ENCODE data around the gene TYW1B. TPM values are rescaled to one million over a fixed set of nuclear protein-coding genes. Genes with fewer than 3 reads are reported as not detected.
"Not testable (repeated sequence)": the region's sequence is repeated elsewhere in the genome, so short reads cannot be mapped to it uniquely, and the experiment has no call there.

The TYW1B gene
- total and polyA plus RNA-seq, 11 donors = 0.44 to 5.7 (median 1.9) TPM

- 96 to 97% (median 97%) methylated on average over 6 of the region's 6 CpGs for WGBS, 4 donors
Measured at GRCh38 chr7:72838315-72838714, 10.3 kb upstream of the TYW1B start.

DNA sequence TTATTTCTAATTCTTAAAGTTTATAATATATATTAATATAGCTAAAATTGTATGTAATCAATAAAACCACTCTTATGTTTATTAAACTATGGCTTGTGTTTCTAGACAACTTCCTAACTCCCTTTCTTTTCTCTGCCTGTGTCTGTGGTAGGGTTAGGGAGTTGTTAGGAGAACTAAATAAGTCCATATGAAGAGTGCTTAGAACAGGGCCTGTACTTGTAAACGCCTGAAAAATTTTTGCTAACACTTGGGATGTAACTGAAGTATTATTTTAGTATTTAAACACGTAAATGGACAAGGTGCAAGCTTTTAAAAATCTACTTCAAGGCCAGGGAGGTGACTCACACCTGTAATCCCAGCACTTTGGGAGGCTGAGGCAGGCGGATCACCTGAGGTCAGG lies 9.3 kb upstream of the TYW1B start:
- not testable (repeated sequence) for H3K4me1 ChIP-seq, DNase-seq, H3K27ac ChIP-seq, ATAC-seq, H3K4me3 ChIP-seq, H3K27me3 ChIP-seq
- Histone ChIP-seq H3K9me3 (peaks cover 0 to 24% (median 0%) of the 10 kb centered on the region in 12 donors), H3K36me3 (peaks cover 0 to 72% (median 53%) of the 10 kb centered on the region in 9 donors)
- WGBS, 4 donors = 91 to 95% (median 93%) methylated on average over 3 of the region's 3 CpGs
- intact Hi-C loops (cut with DNase I) = loop anchor here in 2 of 10 donors (10.0 kb wide), 2 partner anchors 68 to 78 kb away; no protein-coding TSS in a partner anchor

More at GRCh38 chr7:72838315-72838714, 10.3 kb upstream of the TYW1B start:
- H3K27ac ChIP-seq, H3K4me3 ChIP-seq, H3K27me3 ChIP-seq, DNase-seq, H3K4me1 ChIP-seq, ATAC-seq: not testable (repeated sequence)
- intact Hi-C loops (cut with DNase I) = loop anchor here in 2 of 10 donors (10.0 kb wide), 2 partner anchors 66 to 76 kb away; no protein-coding TSS in a partner anchor
- H3K9me3 ChIP-seq = peaks cover 0 to 24% (median 0%) of the 10 kb centered on the region in 12 donors
- H3K36me3 ChIP-seq = peaks cover 0 to 62% (median 43%) of the 10 kb centered on the region in 9 donors

DNA sequence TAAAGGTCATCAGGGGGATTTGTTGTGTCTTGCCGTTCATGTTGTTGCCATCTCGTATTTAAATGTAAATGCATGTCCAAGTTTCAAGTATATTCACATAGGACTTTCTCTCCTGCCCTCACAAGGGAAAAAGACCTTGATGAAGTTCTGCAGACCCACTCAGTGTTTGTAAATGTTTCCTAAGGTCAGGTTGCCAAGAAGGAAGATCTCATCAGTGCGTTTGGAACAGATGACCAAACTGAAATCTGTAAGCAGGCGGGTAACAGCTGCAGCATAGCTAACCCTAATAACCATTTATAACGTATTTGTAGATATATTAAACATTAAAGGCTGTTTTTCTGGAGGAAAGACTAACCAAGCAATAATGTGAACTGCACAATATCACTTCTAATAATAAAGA lies 2.6 kb upstream of the TYW1B start:
- not testable (repeated sequence) for DNase-seq, H3K9me3 ChIP-seq, H3K27me3 ChIP-seq, ATAC-seq
- intact Hi-C loops (cut with DNase I) = loop anchor here in 3 of 10 donors (5.0 to 10.0 kb wide), 3 partner anchors 74 to 97 kb away; partner anchors contain the start of gene POM121 (in 1 of the 3)
- peak overlapping the region; percentile 93 to 99 (median 96) for H3K27ac ChIP-seq
- H3K4me1 ChIP-seq = peaks cover 0 to 28% (median 23%) of the 10 kb centered on the region in 12 donors
- WGBS, 4 donors = 19 to 25% (median 21%) methylated on average over 4 to 5 of the region's 5 CpGs
- peaks cover 0 to 47% (median 44%) of the 10 kb centered on the region in 9 donors for H3K36me3 ChIP-seq
- peak overlapping the region; percentile 58 to 88 (median 78) for H3K4me3 ChIP-seq

DNA sequence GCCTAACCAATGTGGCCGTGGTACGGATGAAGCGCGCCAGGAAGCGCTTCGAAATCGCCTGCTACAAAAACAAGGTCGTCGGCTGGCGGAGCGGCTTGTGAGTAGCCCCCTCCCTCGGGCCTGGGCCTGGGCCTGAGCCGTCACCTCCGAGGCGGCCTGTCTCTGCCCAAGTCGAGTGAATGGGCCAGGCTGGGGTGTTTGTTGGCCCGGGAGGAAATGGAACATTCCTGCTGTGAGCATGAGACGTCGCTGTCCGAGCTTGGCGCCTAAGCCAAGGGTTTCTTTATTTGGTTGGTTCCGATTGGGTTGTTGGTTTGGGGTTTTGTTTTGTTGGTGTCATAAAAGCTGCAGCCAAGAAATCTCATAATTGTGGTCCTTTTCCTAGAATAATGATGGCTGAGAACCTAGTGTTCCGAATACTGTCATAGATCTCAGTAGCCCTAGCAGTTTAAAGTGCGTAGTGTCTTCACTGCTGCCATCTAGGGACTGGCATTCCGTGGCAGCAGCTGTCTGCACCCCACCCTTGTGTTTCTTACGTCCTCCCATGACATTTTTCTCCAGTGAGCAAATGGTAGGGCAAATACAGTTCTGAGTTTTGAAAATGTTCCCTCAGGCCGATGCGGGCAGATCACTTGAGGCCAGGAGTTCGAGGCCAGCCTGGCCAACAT lies 1.8 kb upstream of the TYW1B start:
- TF ChIP-seq, protein P1, sequence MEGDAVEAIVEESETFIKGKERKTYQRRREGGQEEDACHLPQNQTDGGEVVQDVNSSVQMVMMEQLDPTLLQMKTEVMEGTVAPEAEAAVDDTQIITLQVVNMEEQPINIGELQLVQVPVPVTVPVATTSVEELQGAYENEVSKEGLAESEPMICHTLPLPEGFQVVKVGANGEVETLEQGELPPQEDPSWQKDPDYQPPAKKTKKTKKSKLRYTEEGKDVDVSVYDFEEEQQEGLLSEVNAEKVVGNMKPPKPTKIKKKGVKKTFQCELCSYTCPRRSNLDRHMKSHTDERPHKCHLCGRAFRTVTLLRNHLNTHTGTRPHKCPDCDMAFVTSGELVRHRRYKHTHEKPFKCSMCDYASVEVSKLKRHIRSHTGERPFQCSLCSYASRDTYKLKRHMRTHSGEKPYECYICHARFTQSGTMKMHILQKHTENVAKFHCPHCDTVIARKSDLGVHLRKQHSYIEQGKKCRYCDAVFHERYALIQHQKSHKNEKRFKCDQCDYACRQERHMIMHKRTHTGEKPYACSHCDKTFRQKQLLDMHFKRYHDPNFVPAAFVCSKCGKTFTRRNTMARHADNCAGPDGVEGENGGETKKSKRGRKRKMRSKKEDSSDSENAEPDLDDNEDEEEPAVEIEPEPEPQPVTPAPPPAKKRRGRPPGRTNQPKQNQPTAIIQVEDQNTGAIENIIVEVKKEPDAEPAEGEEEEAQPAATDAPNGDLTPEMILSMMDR (IDR thresholded peaks at IDR 0.05) = peak in 10 of 12 donors; percentile 16 to 57 (median 28)
- peak in 1 of 2 donors; percentile 39 for TF ChIP-seq POLR2A (IDR thresholded peaks at IDR 0.05)
- DNase-seq (peak; percentile 47 to 74 (median 62)), ATAC-seq (peak; percentile 47 to 68 (median 66))
- 0 to 1% (median 0%) methylated on average over 27 to 29 of the region's 29 CpGs for WGBS, 4 donors
- intact Hi-C loops (cut with DNase I) = loop anchor here in 7 of 10 donors (5.0 to 10.0 kb wide), 5 partner anchors 75 to 97 kb away; partner anchors contain the start of gene POM121 (in 2 of the 7)
- not testable (repeated sequence) for H3K9me3 ChIP-seq, H3K27me3 ChIP-seq
- Histone ChIP-seq H3K27ac (peak overlapping the region; percentile 93 to 99 (median 96)), H3K4me1 (peaks cover 0 to 28% (median 23%) of the 10 kb centered on the region in 12 donors), H3K4me3 (peak overlapping the region; percentile 58 to 88 (median 78)), H3K36me3 (peaks cover 0 to 40% (median 38%) of the 10 kb centered on the region in 9 donors)

- H3K27me3 ChIP-seq, H3K9me3 ChIP-seq: not testable (repeated sequence)
- 0% methylated on average over 26 to 36 of the region's 36 CpGs for WGBS, 4 donors
- Histone ChIP-seq H3K4me3 (peak overlapping the region; percentile 58 to 88 (median 78)), H3K4me1 (peaks cover 0 to 28% (median 23%) of the 10 kb centered on the region in 12 donors), H3K27ac (peak overlapping the region; percentile 93 to 99 (median 96)), H3K36me3 (peaks cover 0 to 34% (median 32%) of the 10 kb centered on the region in 9 donors)
- TF ChIP-seq POLR2A (IDR thresholded peaks at IDR 0.05) = peak; percentile 58 to 93
- DNase-seq (peak; percentile 96 to 97 (median 97)), ATAC-seq (peak; percentile 77 to 88 (median 86))
- intact Hi-C loops (cut with DNase I) = loop anchor here in 4 of 10 donors (5.0 to 10.0 kb wide), 3 partner anchors 86 to 96 kb away; partner anchors contain the start of gene POM121 (in 1 of the 4)
Measured at GRCh38 chr7:72829291-72829686, 1.3 kb upstream of the TYW1B start.
